Measurements from ENCODE around the gene PHF21B. TPM values are rescaled to one million over a fixed set of nuclear protein-coding genes. Genes with fewer than 3 reads are reported as not detected.

Gene PHF21B
- total and polyA plus RNA-seq, 3 donors from 2014 or later: 8.5 to 37.9 (median 19.0) TPM

DNA sequence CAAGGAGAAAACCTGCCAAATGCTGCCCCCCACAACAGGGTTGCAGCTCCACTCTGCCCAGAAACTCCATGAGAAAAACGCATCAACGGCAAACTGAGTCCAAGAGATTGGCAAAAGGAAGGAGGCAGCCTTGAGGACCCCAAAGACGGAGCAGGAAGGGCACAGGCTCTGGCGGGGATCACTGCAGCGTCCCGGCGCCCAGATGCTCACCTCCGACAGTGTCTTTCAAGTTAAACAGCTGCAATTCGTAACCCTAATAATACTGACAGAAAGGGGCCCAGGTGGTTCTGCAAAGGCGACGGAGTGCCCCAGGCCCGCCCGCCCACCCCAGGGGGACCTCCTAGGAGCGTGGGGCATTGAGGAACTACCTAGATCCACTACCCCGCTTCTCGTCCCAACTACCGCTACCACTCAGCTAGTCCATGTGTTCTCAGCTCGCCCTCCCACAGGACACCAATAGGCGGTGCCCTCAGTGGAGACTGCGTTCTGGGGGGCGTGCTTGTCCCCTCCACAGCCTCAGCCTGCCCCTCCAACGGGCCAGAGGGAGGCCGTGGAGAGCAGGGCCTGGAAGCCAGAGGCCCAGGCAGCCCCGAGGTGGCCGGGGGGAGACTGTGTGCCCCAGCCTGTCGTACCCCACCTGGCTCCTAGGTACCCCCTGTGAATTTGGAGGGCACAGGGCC is 127.4 kb downstream of the PHF21B start:
- H3K4me3 ChIP-seq: no peak overlapping the region
- no peak for TF ChIP-seq POLR2A (IDR thresholded peaks at IDR 0.05)
- TF ChIP-seq, protein P1, sequence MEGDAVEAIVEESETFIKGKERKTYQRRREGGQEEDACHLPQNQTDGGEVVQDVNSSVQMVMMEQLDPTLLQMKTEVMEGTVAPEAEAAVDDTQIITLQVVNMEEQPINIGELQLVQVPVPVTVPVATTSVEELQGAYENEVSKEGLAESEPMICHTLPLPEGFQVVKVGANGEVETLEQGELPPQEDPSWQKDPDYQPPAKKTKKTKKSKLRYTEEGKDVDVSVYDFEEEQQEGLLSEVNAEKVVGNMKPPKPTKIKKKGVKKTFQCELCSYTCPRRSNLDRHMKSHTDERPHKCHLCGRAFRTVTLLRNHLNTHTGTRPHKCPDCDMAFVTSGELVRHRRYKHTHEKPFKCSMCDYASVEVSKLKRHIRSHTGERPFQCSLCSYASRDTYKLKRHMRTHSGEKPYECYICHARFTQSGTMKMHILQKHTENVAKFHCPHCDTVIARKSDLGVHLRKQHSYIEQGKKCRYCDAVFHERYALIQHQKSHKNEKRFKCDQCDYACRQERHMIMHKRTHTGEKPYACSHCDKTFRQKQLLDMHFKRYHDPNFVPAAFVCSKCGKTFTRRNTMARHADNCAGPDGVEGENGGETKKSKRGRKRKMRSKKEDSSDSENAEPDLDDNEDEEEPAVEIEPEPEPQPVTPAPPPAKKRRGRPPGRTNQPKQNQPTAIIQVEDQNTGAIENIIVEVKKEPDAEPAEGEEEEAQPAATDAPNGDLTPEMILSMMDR (IDR thresholded peaks at IDR 0.05): no peak
- no peaks in the 10 kb centered on the region for H3K9me3 ChIP-seq
- no peaks in the 10 kb centered on the region for H3K4me1 ChIP-seq
- WGBS, 2 donors: 90 to 93% methylated on average over 19 to 26 of the region's 26 CpGs
- no peaks in the 10 kb centered on the region for H3K36me3 ChIP-seq (ENCODE audit: low read depth, missing control alignments)
- no peaks in the 10 kb centered on the region for H3K27me3 ChIP-seq
- intact Hi-C loops (cut with DNase I; ENCODE audit: low total_unique reads): no loop called here
- no peak for DNase-seq
- no peak overlapping the region for H3K27ac ChIP-seq

GRCh38 chr22:44881624-44882023 is 128.2 kb downstream of the PHF21B start:
- H3K9me3 ChIP-seq: no peaks in the 10 kb centered on the region
- H3K4me3 ChIP-seq: no peak overlapping the region
- intact Hi-C loops (cut with DNase I; ENCODE audit: low total_unique reads): no loop called here
- no peaks in the 10 kb centered on the region for H3K4me1 ChIP-seq
- TF ChIP-seq POLR2A (IDR thresholded peaks at IDR 0.05): no peak
- TF ChIP-seq, protein P1 (IDR thresholded peaks at IDR 0.05): no peak
- H3K27me3 ChIP-seq: no peaks in the 10 kb centered on the region
- no peak for DNase-seq
- no peak overlapping the region for H3K27ac ChIP-seq
- no peaks in the 10 kb centered on the region for H3K36me3 ChIP-seq (ENCODE audit: low read depth, missing control alignments)
- 83 to 89% methylated on average over 21 to 24 of the region's 24 CpGs for WGBS, 2 donors

- TF ChIP-seq, protein P1 (IDR thresholded peaks at IDR 0.05): no peak
- no peak for TF ChIP-seq POLR2A (IDR thresholded peaks at IDR 0.05)
- intact Hi-C loops (cut with DNase I; ENCODE audit: low total_unique reads): no loop called here
- H3K27me3 ChIP-seq: no peaks in the 10 kb centered on the region
- H3K36me3 ChIP-seq (ENCODE audit: low read depth, missing control alignments): no peaks in the 10 kb centered on the region
- H3K4me1 ChIP-seq: no peaks in the 10 kb centered on the region
- H3K27ac ChIP-seq: no peak overlapping the region
- H3K4me3 ChIP-seq: no peak overlapping the region
- DNase-seq: no peak
- no peaks in the 10 kb centered on the region for H3K9me3 ChIP-seq
- 86 to 97% methylated on average over 11 to 17 of the region's 19 CpGs for WGBS, 2 donors
Measured at GRCh38 chr22:44880610-44881290, 129.1 kb downstream of the PHF21B start.

- WGBS, 2 donors: 96% methylated on average over 12 of the region's 12 CpGs
- no peak overlapping the region for H3K4me3 ChIP-seq
- H3K27me3 ChIP-seq: no peaks in the 10 kb centered on the region
- H3K27ac ChIP-seq: no peak overlapping the region
- DNase-seq: no peak
- H3K9me3 ChIP-seq: no peaks in the 10 kb centered on the region
- no peaks in the 10 kb centered on the region for H3K4me1 ChIP-seq
- TF ChIP-seq POLR2A (IDR thresholded peaks at IDR 0.05): no peak
- TF ChIP-seq, protein P1 (IDR thresholded peaks at IDR 0.05): no peak
- intact Hi-C loops (cut with DNase I; ENCODE audit: low total_unique reads): no loop called here
- no peaks in the 10 kb centered on the region for H3K36me3 ChIP-seq (ENCODE audit: low read depth, missing control alignments)
Measured at GRCh38 chr22:44879301-44879680, 130.5 kb downstream of the PHF21B start.
